ENCODE data around the gene ABLIM1. TPM values are rescaled to one million over a fixed set of nuclear protein-coding genes. Genes with fewer than 3 reads are reported as not detected.
A peak's percentile ranks its signal among the peaks of the same experiment; 100 is the strongest.

The ABLIM1 gene
- total RNA-seq, 1 donor from 2014 or later = 144 TPM

- H3K27me3 ChIP-seq = peaks cover 14% of the 10 kb centered on the region
- peaks cover 20% of the 10 kb centered on the region for H3K4me1 ChIP-seq
These were observed 253.7 kb downstream of the ABLIM1 start, which contains the start of gene AFAP1L2 for GRCh38 chr10:114404171-114405010. AFAP1L2 (minus strand) TSS chr10:114404502; CDS start chr10:114404455, 47 bp downstream.

GRCh38 chr10:114403541-114404161, 254.4 kb downstream of the ABLIM1 start:
- ATAC-seq = peak; percentile 26
- Histone ChIP-seq H3K36me3 (no peaks in the 10 kb centered on the region), H3K4me1 (peaks cover 25% of the 10 kb centered on the region), H3K9me3 (no peaks in the 10 kb centered on the region), H3K27ac (no peak overlapping the region), H3K27me3 (peaks cover 14% of the 10 kb centered on the region), H3K4me3 (peak overlapping the region; percentile 48)
- TF ChIP-seq, protein P1, sequence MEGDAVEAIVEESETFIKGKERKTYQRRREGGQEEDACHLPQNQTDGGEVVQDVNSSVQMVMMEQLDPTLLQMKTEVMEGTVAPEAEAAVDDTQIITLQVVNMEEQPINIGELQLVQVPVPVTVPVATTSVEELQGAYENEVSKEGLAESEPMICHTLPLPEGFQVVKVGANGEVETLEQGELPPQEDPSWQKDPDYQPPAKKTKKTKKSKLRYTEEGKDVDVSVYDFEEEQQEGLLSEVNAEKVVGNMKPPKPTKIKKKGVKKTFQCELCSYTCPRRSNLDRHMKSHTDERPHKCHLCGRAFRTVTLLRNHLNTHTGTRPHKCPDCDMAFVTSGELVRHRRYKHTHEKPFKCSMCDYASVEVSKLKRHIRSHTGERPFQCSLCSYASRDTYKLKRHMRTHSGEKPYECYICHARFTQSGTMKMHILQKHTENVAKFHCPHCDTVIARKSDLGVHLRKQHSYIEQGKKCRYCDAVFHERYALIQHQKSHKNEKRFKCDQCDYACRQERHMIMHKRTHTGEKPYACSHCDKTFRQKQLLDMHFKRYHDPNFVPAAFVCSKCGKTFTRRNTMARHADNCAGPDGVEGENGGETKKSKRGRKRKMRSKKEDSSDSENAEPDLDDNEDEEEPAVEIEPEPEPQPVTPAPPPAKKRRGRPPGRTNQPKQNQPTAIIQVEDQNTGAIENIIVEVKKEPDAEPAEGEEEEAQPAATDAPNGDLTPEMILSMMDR (IDR thresholded peaks at IDR 0.05) = peak; percentile 7
- DNase-seq = no peak
- intact Hi-C loops (cut with DNase I) = no loop called here

More at GRCh38 chr10:114404171-114405010, 253.7 kb downstream of the ABLIM1 start, which contains the start of gene AFAP1L2:
- H3K9me3 ChIP-seq = no peaks in the 10 kb centered on the region
- intact Hi-C loops (cut with DNase I) = no loop called here
- DNase-seq (no peak), ATAC-seq (peak; percentile 80)
- H3K27ac ChIP-seq = no peak within 1 kb of the TSS
- peak within 1 kb of the TSS; percentile 48 for H3K4me3 ChIP-seq
- TF ChIP-seq, protein P1 (IDR thresholded peaks at IDR 0.05) = no peak
- H3K36me3 ChIP-seq = no peaks in the 10 kb centered on the region

- Histone ChIP-seq H3K27me3 (peaks cover 14% of the 10 kb centered on the region), H3K4me3 (peak overlapping the region; percentile 48), H3K27ac (no peak overlapping the region), H3K9me3 (no peaks in the 10 kb centered on the region), H3K4me1 (peaks cover 25% of the 10 kb centered on the region), H3K36me3 (no peaks in the 10 kb centered on the region)
- intact Hi-C loops (cut with DNase I) = no loop called here
- TF ChIP-seq, protein P1 (IDR thresholded peaks at IDR 0.05) = no peak
- no peak for DNase-seq
- no peak for ATAC-seq
These were observed 255.1 kb downstream of the ABLIM1 start for GRCh38 chr10:114402871-114403540.

DNA sequence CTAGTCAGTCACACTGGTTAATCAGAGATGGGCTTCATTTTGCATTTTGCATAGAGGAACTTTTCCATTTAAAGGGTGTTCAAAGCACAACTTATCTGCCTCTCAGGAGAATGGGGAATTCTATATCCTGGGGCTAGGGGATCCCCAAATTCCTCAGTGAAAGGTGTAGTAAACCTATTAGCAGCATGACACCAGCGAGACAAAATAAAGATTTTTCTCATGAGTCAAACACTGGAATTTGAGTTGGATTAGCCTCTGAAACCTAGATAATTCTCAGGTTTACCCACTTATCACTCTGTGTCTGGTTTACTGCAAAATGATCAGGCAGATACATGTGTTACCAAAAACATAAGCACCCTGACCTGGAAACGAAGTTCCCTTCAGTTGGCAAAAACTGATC, 255.8 kb downstream of the ABLIM1 start:
- Histone ChIP-seq H3K4me3 (no peak overlapping the region), H3K4me1 (peaks cover 25% of the 10 kb centered on the region), H3K27me3 (peaks cover 14% of the 10 kb centered on the region), H3K9me3 (no peaks in the 10 kb centered on the region), H3K36me3 (no peaks in the 10 kb centered on the region), H3K27ac (no peak overlapping the region)
- TF ChIP-seq, protein P1 (IDR thresholded peaks at IDR 0.05) = no peak
- ATAC-seq = no peak
- DNase-seq = no peak
- intact Hi-C loops (cut with DNase I) = no loop called here

- Histone ChIP-seq H3K4me3 (no peak overlapping the region), H3K36me3 (no peaks in the 10 kb centered on the region), H3K4me1 (peaks cover 25% of the 10 kb centered on the region), H3K9me3 (no peaks in the 10 kb centered on the region), H3K27ac (no peak overlapping the region), H3K27me3 (peaks cover 14% of the 10 kb centered on the region)
- intact Hi-C loops (cut with DNase I) = no loop called here
- TF ChIP-seq, protein P1 (IDR thresholded peaks at IDR 0.05) = no peak
- DNase-seq (no peak), ATAC-seq (peak; percentile 55)
These were observed 256.8 kb downstream of the ABLIM1 start for GRCh38 chr10:114401195-114401791.
